ENCODE data around the gene C5orf52. TPM values are rescaled to one million over a fixed set of nuclear protein-coding genes. Genes with fewer than 3 reads are reported as not detected.

Gene C5orf52
- total RNA-seq: not detected

DNA sequence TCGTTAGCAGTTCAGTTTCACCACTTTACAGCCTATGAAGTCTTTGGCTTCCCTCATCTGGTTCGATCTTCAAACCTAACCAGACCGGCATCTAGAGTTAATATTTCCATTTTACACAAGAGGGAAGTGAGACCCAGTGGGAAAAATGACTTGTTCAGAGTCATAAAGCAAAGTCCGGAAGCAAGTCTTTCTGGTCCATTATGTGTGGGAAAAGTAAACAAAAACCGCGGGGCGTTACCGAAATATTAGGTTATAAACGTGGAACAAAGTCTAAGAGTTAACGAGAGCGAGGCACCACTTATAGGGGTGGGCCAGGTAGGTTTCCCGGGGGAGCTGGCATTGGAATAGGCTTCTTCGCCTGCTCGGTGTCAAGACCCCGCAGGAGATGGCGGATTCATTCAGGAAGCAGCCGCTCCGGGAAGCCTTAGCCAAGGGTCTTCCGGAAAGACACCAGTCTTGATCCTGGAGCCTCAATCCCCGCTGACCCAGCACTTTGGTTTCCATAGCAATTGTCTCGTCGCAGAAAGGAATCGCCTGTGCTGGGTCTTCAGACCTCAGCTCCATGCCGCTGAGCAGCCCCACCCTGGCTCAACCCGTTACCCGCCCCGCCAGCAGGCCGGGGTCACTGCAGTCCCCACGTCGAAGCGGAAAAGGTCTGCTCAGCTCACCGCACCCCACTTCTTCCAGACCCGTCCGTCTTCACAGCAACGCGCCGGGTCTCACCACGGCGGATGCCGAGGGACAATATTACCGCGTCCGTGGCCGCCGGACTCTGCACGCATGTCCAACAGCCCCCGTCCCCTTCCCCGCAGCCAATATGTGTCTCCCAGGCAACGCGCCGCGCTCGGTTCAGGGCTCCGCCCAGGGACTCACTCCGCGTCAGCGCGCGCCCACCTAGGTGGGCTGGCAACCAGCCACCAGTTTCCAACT, at the start of gene C5orf52:
Gene C5orf52, plus strand, starts transcription at position 872 of the 930 bp plus-strand sequence. CDS start 82 bp downstream, outside the sequence.
- no peak within 1 kb of the TSS for H3K27ac ChIP-seq
- H3K9me3 ChIP-seq: no peaks in the 10 kb centered on the region
- no peak for DNase-seq (ENCODE audit: low spot score in 2 of 2)
- peaks cover 0 to 8% of the 10 kb centered on the region in 2 donors for H3K27me3 ChIP-seq
- intact Hi-C loops (cut with DNase I; ENCODE audit: low total_unique reads): no loop called here
- peak within 1 kb of the TSS; percentile 54 to 68 (median 54) for H3K4me3 ChIP-seq
- no peaks in the 10 kb centered on the region for H3K36me3 ChIP-seq
- no peaks in the 10 kb centered on the region for H3K4me1 ChIP-seq
- TF ChIP-seq, protein P1, sequence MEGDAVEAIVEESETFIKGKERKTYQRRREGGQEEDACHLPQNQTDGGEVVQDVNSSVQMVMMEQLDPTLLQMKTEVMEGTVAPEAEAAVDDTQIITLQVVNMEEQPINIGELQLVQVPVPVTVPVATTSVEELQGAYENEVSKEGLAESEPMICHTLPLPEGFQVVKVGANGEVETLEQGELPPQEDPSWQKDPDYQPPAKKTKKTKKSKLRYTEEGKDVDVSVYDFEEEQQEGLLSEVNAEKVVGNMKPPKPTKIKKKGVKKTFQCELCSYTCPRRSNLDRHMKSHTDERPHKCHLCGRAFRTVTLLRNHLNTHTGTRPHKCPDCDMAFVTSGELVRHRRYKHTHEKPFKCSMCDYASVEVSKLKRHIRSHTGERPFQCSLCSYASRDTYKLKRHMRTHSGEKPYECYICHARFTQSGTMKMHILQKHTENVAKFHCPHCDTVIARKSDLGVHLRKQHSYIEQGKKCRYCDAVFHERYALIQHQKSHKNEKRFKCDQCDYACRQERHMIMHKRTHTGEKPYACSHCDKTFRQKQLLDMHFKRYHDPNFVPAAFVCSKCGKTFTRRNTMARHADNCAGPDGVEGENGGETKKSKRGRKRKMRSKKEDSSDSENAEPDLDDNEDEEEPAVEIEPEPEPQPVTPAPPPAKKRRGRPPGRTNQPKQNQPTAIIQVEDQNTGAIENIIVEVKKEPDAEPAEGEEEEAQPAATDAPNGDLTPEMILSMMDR (IDR thresholded peaks at IDR 0.05): no peak
- TF ChIP-seq POLR2AphosphoS5 (IDR thresholded peaks at IDR 0.05) (no peak), POLR2A (IDR thresholded peaks at IDR 0.05) (no peak)

DNA sequence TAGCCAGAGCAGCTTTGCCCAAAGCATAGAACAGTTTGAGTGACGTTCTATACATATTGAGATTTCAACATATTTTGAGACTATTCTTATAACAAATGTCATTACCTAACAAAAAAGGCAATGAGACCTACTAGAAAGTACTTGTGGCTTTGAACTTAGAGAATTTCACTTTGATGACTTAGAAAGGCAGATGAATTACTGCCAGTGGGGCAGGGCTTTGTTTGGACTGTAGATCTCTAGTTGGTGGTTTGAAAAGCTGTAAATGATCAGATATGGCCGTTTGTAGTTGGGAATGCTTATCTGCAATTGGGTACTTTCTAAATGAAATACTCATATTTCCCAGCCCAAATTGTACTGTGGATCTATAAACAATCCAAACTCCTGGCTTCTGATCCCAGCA, 47.2 kb upstream of the C5orf52 start:
- intact Hi-C loops (cut with DNase I; ENCODE audit: low total_unique reads): no loop called here

DNA sequence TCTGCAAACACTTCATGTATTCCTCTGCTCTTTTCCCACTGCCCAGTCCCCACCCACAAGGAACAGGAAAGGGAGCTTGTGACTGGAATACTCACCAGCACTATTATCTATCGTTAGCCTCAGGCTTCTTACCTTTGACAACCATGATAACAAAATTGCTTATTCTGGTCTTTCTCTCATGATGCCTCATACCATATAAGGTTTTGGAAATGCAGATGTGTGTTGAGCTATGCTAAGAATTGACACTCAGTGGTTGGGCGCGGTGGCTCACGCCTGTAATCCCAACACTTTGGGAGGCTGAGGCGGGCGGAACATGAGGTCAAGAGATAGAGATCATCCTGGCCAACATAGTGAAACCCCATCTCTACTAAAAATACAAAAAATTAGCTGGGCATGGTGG, 44.5 kb upstream of the C5orf52 start:
- intact Hi-C loops (cut with DNase I; ENCODE audit: low total_unique reads): no loop called here
- TF ChIP-seq, protein P1 (IDR thresholded peaks at IDR 0.05): no peak
- TF ChIP-seq POLR2A (IDR thresholded peaks at IDR 0.05) (no peak), POLR2AphosphoS5 (IDR thresholded peaks at IDR 0.05) (no peak)

More for the DNA sequence above, 47.2 kb upstream of the C5orf52 start:
- TF ChIP-seq POLR2A (IDR thresholded peaks at IDR 0.05) (no peak), POLR2AphosphoS5 (IDR thresholded peaks at IDR 0.05) (no peak)
- TF ChIP-seq, protein P1 (IDR thresholded peaks at IDR 0.05): no peak
- Histone ChIP-seq H3K4me1 (no peaks in the 10 kb centered on the region), H3K36me3 (no peaks in the 10 kb centered on the region), H3K27ac (no peak overlapping the region), H3K9me3 (no peaks in the 10 kb centered on the region), H3K27me3 (no peaks in the 10 kb centered on the region), H3K4me3 (no peak overlapping the region)
- no peak for DNase-seq (ENCODE audit: low spot score in 2 of 2)

DNA sequence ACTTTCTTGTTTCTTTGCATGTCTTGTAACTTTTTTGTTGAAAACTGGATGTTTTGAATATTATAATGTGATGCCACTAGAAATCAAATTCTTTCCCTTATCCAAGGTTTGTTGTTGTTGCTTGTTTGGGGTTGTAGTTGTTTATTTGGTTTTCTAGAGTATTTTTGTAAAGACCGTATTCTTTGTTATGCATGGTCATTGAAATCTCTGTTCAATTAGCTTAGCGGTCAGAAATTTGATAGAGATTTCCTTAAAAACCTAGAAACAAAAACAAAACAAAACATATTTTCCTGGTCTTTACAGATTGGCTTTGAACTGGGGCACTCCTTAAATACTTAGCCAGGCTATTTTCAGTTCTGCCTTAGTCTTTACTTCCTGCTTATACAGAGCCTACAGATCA, 41.0 kb upstream of the C5orf52 start:
- H3K36me3 ChIP-seq: no peaks in the 10 kb centered on the region
- no peaks in the 10 kb centered on the region for H3K27me3 ChIP-seq
- H3K9me3 ChIP-seq: no peaks in the 10 kb centered on the region
- intact Hi-C loops (cut with DNase I; ENCODE audit: low total_unique reads): no loop called here
- no peak for DNase-seq (ENCODE audit: low spot score in 2 of 2)
- no peak overlapping the region for H3K4me3 ChIP-seq
- H3K27ac ChIP-seq: no peak overlapping the region
- TF ChIP-seq POLR2AphosphoS5 (IDR thresholded peaks at IDR 0.05): no peak
- no peaks in the 10 kb centered on the region for H3K4me1 ChIP-seq

More for the DNA sequence above, 44.5 kb upstream of the C5orf52 start:
- H3K27me3 ChIP-seq: no peaks in the 10 kb centered on the region
- no peak overlapping the region for H3K27ac ChIP-seq
- no peak overlapping the region for H3K4me3 ChIP-seq
- DNase-seq (ENCODE audit: low spot score in 2 of 2): no peak
- H3K9me3 ChIP-seq: no peaks in the 10 kb centered on the region
- H3K4me1 ChIP-seq: no peaks in the 10 kb centered on the region
- no peaks in the 10 kb centered on the region for H3K36me3 ChIP-seq

DNA sequence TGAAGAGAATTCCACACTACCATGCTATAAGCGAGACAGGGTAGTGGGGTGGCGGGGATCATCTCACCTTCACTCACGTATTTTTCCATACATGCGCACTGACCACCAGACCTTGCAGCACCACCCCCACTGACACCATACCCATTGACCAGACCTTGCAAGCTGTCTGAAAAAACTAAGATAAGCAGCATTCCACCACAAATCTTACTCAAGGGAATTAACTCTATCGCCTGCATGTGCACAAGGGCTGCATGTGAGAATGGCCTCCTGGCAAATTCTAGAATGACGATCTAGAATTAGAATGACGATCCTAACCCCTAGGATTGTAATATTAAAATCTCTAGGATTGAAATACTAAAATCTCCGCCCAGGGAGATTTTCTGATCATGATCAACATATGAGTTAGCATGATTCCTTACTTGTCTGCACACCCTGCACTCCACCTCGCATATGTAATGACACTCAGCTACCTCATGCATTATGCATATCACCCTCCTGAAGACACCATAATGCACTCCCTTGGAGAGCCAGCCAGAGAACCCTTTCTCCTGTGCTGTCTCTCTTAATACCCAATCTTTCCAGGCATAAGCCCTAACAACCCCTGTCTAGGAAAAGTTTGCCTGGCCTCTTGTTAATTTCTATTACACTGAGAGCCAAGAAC, 30.8 kb upstream of the C5orf52 start:
- no peak for DNase-seq (ENCODE audit: low spot score in 2 of 2)
- Histone ChIP-seq H3K4me3 (no peak overlapping the region), H3K27ac (no peak overlapping the region), H3K9me3 (no peaks in the 10 kb centered on the region), H3K4me1 (no peaks in the 10 kb centered on the region), H3K27me3 (no peaks in the 10 kb centered on the region), H3K36me3 (no peaks in the 10 kb centered on the region)
- TF ChIP-seq POLR2A (IDR thresholded peaks at IDR 0.05): no peak
- intact Hi-C loops (cut with DNase I; ENCODE audit: low total_unique reads): loop anchor here (10.0 kb wide), 1 partner anchor 336 kb away; no protein-coding TSS in a partner anchor

Measured in breast epithelium (tissue), 4 donors.